ENCODE measurements around the gene UTS2R. TPM values are rescaled to one million over a fixed set of nuclear protein-coding genes. Genes with fewer than 3 reads are reported as not detected.

UTS2R gene
- total RNA-seq, 1 donor from 2014 or later = not detected

DNA sequence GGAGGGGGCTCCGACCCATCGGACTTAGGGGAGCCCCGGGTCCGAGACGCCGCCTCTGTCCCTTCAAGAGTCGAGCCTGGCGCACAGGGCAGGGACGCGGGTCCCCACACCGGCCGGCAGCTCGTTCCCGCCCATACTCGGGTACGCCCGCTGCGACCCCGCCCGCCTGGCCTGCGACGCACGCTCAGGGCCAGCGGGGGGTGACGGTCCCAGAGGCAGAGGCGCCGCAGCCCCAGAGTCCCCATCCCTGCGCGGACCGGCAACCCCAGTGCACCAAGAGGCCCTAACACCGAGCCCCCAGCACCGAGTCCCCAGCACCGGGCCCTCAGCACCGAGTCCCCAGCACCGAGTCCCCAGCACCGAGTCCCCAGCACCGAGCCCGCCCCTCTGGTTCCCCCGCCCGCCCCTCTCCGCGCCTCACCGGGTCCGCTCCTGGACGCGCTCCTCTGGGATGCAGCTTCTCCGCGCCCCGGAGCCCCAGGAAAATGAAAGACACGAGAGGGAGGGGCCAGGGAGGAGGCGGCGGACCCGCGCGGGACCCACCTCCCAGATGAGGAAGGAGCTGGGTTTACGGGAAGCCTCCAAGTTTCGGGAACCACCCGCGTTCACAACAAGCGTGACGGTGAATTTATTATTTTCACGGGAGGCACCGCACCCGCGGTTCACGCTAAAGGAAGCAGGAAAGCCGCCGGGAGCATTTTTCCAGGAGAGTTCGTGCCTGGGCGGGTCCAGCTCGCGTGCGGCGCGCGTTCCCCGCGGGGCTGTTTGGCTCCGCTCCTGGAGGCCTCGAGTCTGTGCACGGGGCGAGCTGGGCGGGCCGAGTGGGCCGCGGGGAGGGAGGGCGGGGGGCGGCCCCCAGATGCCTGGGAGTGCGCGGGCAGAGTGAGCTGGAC, 38.0 kb upstream of the UTS2R start, which contains the start of gene SECTM1:
SECTM1 (minus strand) TSS at position 488 of the 893 bp plus-strand sequence. CDS start 6,526 bp downstream, outside the sequence.
- intact Hi-C loops (cut with DNase I) = loop anchor here (10.0 kb wide), 1 partner anchor 299 kb away; the partner anchor contains the start of genes DCXR and RAC3
- peak; percentile 50 for ATAC-seq
- peak within 1 kb of the TSS; percentile 76 for H3K27ac ChIP-seq
- H3K4me3 ChIP-seq = peak within 1 kb of the TSS; percentile 70
- peak; percentile 78 for DNase-seq
- no peak for TF ChIP-seq CTCF (IDR thresholded peaks at IDR 0.05)
- no peaks in the 10 kb centered on the region for H3K27me3 ChIP-seq
- no peaks in the 10 kb centered on the region for H3K36me3 ChIP-seq
- H3K9me3 ChIP-seq = no peaks in the 10 kb centered on the region
- H3K4me1 ChIP-seq = peaks cover 39% of the 10 kb centered on the region

- H3K4me3 ChIP-seq = peak overlapping the region; percentile 70
- DNase-seq (peak; percentile 68), ATAC-seq (no peak)
- no peaks in the 10 kb centered on the region for H3K9me3 ChIP-seq
- intact Hi-C loops (cut with DNase I) = loop anchor here (10.0 kb wide), 1 partner anchor 299 kb away; the partner anchor contains the start of genes DCXR and RAC3
- no peak for TF ChIP-seq CTCF (IDR thresholded peaks at IDR 0.05)
- H3K36me3 ChIP-seq = no peaks in the 10 kb centered on the region
- H3K27ac ChIP-seq = peak overlapping the region; percentile 76
- H3K4me1 ChIP-seq = peaks cover 46% of the 10 kb centered on the region
- no peaks in the 10 kb centered on the region for H3K27me3 ChIP-seq
Measured at GRCh38 chr17:82334204-82334621, 37.4 kb upstream of the UTS2R start.

DNA sequence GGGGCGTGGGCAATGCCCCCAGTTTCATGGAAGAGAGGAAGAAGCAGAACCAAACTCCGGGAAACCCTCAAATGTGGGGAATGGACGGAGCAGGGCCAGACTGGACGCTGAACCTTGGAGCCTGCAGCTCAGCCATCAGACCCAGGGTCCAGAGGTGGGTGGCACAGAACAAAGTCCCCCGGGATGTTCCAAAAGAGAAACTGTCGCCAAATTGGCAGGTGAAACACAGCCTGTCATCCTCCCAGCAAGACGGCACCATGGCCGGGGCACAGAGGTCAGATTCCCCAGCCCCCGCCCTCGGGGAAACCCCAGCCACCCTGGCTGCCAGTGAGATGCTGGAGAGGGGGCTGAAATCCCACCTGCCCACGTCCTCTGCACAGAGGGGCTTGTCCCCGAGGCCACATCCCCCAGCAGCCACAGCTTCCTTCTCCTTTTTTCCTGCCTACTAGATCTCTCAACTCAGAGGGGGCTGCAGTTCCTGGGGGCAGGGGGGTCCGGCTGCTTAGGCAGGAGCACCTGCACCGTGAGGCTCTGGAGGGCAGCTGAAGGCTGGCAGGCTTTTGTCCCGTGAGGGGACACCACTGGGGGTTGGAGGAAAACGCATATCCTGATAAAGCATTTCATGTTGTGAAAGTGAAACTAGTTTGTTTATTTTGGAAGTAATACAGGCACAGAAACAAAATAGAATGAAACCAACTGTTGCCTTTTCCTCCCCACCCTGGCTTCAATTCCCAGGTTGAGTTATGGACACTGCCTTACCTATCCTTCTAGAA, 36.8 kb upstream of the UTS2R start:
- Histone ChIP-seq H3K27me3 (no peaks in the 10 kb centered on the region), H3K27ac (peak overlapping the region; percentile 76), H3K9me3 (no peaks in the 10 kb centered on the region), H3K4me3 (peak overlapping the region; percentile 70), H3K36me3 (no peaks in the 10 kb centered on the region), H3K4me1 (peaks cover 51% of the 10 kb centered on the region)
- no peak for TF ChIP-seq CTCF (IDR thresholded peaks at IDR 0.05)
- ATAC-seq = no peak
- intact Hi-C loops (cut with DNase I) = loop anchor here (10.0 kb wide), 1 partner anchor 300 kb away; the partner anchor contains the start of genes DCXR and RAC3
- DNase-seq = peak; percentile 69

DNA sequence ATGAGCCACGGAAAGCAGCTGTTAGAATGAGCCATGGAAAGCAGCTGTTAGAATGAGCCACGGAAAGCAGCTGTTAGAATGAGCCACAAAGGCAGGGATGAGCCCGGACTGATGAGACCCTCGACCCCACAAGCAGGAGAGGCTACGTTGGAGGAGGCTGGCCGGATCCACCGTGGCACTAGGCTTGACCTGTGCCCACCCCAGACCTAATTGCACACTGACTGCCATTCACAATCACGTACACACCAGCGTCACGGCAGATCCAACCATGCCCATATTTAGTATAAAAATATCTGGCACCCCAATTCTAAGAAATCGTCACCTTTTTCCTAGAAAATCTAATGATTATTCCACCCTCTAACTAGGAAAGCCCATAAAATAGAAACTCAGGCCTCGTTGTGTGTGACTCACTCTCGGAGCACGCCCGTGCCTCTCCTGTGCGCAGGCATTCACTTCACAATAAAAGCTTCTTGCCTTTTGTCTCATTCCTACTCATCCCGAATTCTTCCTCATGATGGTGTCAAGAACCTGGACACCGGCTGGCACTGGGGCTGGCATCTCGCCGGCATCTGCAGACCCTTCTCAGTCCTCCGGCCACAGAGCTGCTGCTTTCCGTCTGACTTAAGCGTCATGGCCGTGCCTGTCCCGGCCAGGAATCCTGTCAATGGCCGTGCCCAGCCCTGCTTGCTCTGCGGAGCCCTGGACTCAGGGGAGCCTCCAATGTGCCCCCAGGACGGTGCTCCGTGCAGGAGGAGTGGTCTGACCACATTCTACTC, 32.5 kb upstream of the UTS2R start:
- H3K27me3 ChIP-seq = no peaks in the 10 kb centered on the region
- peak overlapping the region; percentile 21 for H3K4me3 ChIP-seq
- no peak for TF ChIP-seq CTCF (IDR thresholded peaks at IDR 0.05)
- no peaks in the 10 kb centered on the region for H3K36me3 ChIP-seq
- intact Hi-C loops (cut with DNase I) = loop anchor here (10.0 kb wide), 1 partner anchor 304 kb away; the partner anchor contains the start of genes DCXR and RAC3
- H3K27ac ChIP-seq = peak overlapping the region; percentile 60
- ATAC-seq (peak; percentile 55), DNase-seq (no peak)
- peaks cover 26% of the 10 kb centered on the region for H3K4me1 ChIP-seq
- no peaks in the 10 kb centered on the region for H3K9me3 ChIP-seq
